MM.1S (cell line): ENCODE data around the gene KCNQ5.

Experiments used
- DNase-seq: peaks from one replicate; pipeline ENCODE4 v3.0.0-alpha.2; 2015
- H2AFZ ChIP-seq: fragments of 300-600 bp; sonication (generic); 2 replicates; pipeline ENCODE4 v1.6.0; 2016; ENCODE audit warnings: antibody characterized with exemption, low read length
- H3F3A ChIP-seq: fragments of 300-600 bp; sonication (generic); 2 replicates; pipeline ENCODE4 v1.6.1; 2016; ENCODE audit warnings: mild to moderate bottlenecking, antibody characterized with exemption, low read length, moderate library complexity, mixed read lengths; ENCODE audit not compliant: insufficient read depth
- H3K27ac ChIP-seq: fragments of 300-600 bp; sonication (generic); 2 replicates; pipeline ENCODE4 v1.5.1; 2016; ENCODE audit warnings: mild to moderate bottlenecking, low read length
- H3K27me3 ChIP-seq: fragments of 300-600 bp; sonication (generic); replicated peaks from 2 replicates; pipeline ENCODE4 v1.6.0; 2016; ENCODE audit warnings: low read length; ENCODE audit not compliant: insufficient read depth
- H3K36me3 ChIP-seq: fragments of 300-600 bp; sonication (generic); replicated peaks from 2 replicates; pipeline ENCODE4 v1.6.1; 2016; ENCODE audit warnings: mild to moderate bottlenecking, low read length, mixed read lengths; ENCODE audit not compliant: insufficient read depth
- H3K4me1 ChIP-seq: fragments of 300-600 bp; sonication (generic); 2 replicates; pipeline ENCODE4 v1.6.1; 2016; ENCODE audit warnings: low read length, mixed read lengths
- H3K4me2 ChIP-seq: fragments of 300-600 bp; sonication (generic); 2 replicates; pipeline ENCODE4 v1.6.0; 2016; ENCODE audit warnings: low read depth, low read length
- H3K4me3 ChIP-seq: fragments of 300-600 bp; sonication (generic); 2 replicates; pipeline ENCODE4 v1.5.1; 2016; ENCODE audit warnings: low read length, mixed read lengths
- H3K79me2 ChIP-seq: fragments of 300-600 bp; sonication (generic); 2 replicates; pipeline ENCODE4 v1.6.1; 2016; ENCODE audit warnings: mixed run types, low read length, mixed read lengths
- H3K9ac ChIP-seq: fragments of 300-600 bp; sonication (generic); 2 replicates; pipeline ENCODE4 v1.6.1; 2016; ENCODE audit warnings: low read length, mixed read lengths
- H3K9me2 ChIP-seq: fragments of 300-600 bp; sonication (generic); replicated peaks from 2 replicates; pipeline ENCODE4 v1.6.1; 2016; ENCODE audit warnings: mild to moderate bottlenecking, low read length, mixed read lengths; ENCODE audit not compliant: insufficient read depth
- H3K9me3 ChIP-seq: fragments of 300-600 bp; sonication (generic); replicated peaks from 2 replicates; pipeline ENCODE4 v1.6.1; 2016; ENCODE audit warnings: mild to moderate bottlenecking, low read length, mixed read lengths; ENCODE audit not compliant: insufficient read depth
- H4K20me1 ChIP-seq: fragments of 300-600 bp; sonication (generic); 2 replicates; pipeline ENCODE4 v1.6.1; 2016; ENCODE audit warnings: mild to moderate bottlenecking, low read length, moderate library complexity, mixed read lengths; ENCODE audit not compliant: insufficient read depth
- EZH2 ChIP-seq: fragments of 300-600 bp; sonication (generic); optimal IDR thresholded peaks from 2 replicates; pipeline ENCODE3; 2017; ENCODE audit warnings: low read depth, mild to moderate bottlenecking, antibody characterized with exemption, low read length, mixed read lengths
- EZH2phosphoT487 ChIP-seq: fragments of 300-600 bp; sonication (generic); IDR thresholded peaks from 2 replicates; pipeline ENCODE4 v1.6.1; 2018; ENCODE audit warnings: antibody characterized with exemption, low read length
- TF ChIP-seq, protein P1 (sequence below): fragments of 300-600 bp; sonication (generic); IDR thresholded peaks from 2 replicates; pipeline ENCODE4 v1.5.1; 2016; ENCODE audit warnings: antibody characterized with exemption, low read length, mixed read lengths

KCNQ5 gene

DNA sequence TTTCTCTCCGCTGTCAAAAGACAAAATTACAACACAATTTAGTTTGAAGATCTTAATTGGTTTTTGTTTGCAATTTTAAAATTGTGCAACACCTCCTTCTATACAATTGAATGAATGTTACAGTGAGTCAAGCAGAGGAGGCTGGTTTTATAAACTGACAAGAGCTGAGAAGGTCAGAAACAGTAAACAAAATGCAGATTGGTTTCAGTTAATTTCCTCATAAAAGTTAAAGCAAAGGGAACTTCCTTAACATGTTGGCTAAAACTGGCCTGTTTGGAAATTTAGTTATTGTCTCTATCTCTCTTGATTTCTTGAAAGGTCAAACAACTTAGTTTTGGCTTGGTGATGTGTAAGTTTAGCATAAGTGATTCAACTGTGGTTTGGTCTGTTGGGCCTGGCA is 581.2 kb downstream of the KCNQ5 start:
- Histone ChIP-seq H2AFZ (no peak overlapping the region), H3K9me3 (no peaks in the 10 kb centered on the region), H3K36me3 (no peaks in the 10 kb centered on the region), H3K27me3 (no peaks in the 10 kb centered on the region), H3K4me2 (no peak overlapping the region), H4K20me1 (no peaks in the 10 kb centered on the region), H3K79me2 (no peaks in the 10 kb centered on the region), H3K4me3 (no peak overlapping the region), H3K9ac (no peak overlapping the region), H3K27ac (no peak overlapping the region), H3K4me1 (no peaks in the 10 kb centered on the region), H3F3A (no peaks in the 10 kb centered on the region), H3K9me2 (no peaks in the 10 kb centered on the region)
- no peak for DNase-seq
- TF ChIP-seq EZH2 (no peak), EZH2phosphoT487 (no peak)
- TF ChIP-seq, protein P1, sequence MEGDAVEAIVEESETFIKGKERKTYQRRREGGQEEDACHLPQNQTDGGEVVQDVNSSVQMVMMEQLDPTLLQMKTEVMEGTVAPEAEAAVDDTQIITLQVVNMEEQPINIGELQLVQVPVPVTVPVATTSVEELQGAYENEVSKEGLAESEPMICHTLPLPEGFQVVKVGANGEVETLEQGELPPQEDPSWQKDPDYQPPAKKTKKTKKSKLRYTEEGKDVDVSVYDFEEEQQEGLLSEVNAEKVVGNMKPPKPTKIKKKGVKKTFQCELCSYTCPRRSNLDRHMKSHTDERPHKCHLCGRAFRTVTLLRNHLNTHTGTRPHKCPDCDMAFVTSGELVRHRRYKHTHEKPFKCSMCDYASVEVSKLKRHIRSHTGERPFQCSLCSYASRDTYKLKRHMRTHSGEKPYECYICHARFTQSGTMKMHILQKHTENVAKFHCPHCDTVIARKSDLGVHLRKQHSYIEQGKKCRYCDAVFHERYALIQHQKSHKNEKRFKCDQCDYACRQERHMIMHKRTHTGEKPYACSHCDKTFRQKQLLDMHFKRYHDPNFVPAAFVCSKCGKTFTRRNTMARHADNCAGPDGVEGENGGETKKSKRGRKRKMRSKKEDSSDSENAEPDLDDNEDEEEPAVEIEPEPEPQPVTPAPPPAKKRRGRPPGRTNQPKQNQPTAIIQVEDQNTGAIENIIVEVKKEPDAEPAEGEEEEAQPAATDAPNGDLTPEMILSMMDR: no peak

DNA sequence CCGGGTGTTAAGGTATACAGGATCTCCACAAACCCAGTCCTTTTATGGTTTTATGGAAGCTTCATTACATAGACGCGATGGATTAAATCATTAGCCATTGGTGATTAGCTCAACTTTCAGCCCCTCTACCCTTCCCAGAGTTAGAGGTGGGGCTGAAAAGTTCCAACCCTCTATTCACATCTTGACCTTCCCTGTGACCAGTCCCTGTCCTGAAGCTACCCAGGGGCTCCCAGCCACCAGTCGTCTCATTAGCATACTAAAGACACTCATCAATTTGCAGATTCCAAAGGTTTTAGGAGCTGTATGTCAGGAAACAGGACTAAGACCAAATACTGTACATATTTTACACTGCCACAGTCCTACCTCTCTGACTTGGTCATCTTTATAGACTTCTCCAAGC is 582.4 kb downstream of the KCNQ5 start:
- Histone ChIP-seq H3K27me3 (no peaks in the 10 kb centered on the region), H3K4me3 (no peak overlapping the region), H3F3A (no peaks in the 10 kb centered on the region), H2AFZ (no peak overlapping the region), H3K79me2 (no peaks in the 10 kb centered on the region), H3K9me3 (no peaks in the 10 kb centered on the region), H3K4me2 (no peak overlapping the region), H4K20me1 (no peaks in the 10 kb centered on the region), H3K4me1 (no peaks in the 10 kb centered on the region), H3K36me3 (no peaks in the 10 kb centered on the region), H3K9me2 (no peaks in the 10 kb centered on the region), H3K9ac (no peak overlapping the region), H3K27ac (no peak overlapping the region)
- no peak for DNase-seq
- TF ChIP-seq EZH2phosphoT487 (no peak), EZH2 (no peak)
- TF ChIP-seq, protein P1: no peak

DNA sequence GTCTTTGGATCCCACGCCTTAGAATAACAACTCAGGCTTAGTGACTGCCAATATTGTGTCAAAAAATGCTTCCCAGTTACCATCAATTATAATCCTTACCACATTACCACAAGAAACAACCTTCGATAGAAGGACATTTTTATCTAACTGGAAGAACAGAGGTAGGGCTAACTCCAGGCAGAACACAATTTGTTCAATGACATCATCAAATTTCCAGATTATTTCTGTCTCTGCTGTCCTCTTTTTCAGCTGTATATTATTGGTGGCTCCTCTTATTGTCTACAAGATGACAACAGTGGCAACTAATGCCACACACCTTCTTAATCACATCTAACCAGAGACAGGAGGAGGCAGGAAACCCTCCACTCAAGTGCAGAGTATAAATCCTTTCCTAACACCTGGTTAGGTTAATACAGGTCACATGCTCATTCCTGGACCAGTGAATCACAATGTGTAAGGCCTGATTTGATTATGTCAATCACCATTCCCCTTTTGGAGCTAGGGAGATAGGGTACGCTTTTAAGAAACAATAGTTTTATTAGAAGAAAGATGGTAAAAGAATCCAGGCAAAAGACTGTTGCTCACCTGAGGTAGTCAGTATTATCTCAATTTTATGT is 585.5 kb downstream of the KCNQ5 start:
- H3K4me2 ChIP-seq: no peak overlapping the region
- H3K9ac ChIP-seq: no peak overlapping the region
- no peaks in the 10 kb centered on the region for H3F3A ChIP-seq
- no peaks in the 10 kb centered on the region for H4K20me1 ChIP-seq
- no peaks in the 10 kb centered on the region for H3K79me2 ChIP-seq
- H3K9me2 ChIP-seq: no peaks in the 10 kb centered on the region
- TF ChIP-seq EZH2: no peak
- TF ChIP-seq EZH2phosphoT487: no peak
- TF ChIP-seq, protein P1: no peak
- H3K27me3 ChIP-seq: no peaks in the 10 kb centered on the region
- DNase-seq: no peak
- H3K4me3 ChIP-seq: no peak overlapping the region
- no peaks in the 10 kb centered on the region for H3K9me3 ChIP-seq
- no peaks in the 10 kb centered on the region for H3K36me3 ChIP-seq
- H3K4me1 ChIP-seq: no peaks in the 10 kb centered on the region
- no peak overlapping the region for H3K27ac ChIP-seq
- H2AFZ ChIP-seq: no peak overlapping the region
